Natural killer cell (primary cell): ENCODE results near the gene PHACTR1. TPM values are rescaled to one million over a fixed set of nuclear protein-coding genes. Genes with fewer than 3 reads are reported as not detected.

ENCODE experiments used
- ATAC-seq, 3 donors: fragments of 150-1000 bp in 2 of 3; fragments of 200-7000 bp in 1 of 3; cut with Tn5 transposase; 1 replicate in 1 of 3; 2 replicates in 2 of 3; pipeline ENCODE4 v1.10.0; 2021; ENCODE audit warnings: mild to moderate bottlenecking in 2 of 3, moderate library complexity in 2 of 3
- DNase-seq, 2 donors: peaks; one replicate each; pipeline versions ENCODE4 v3.0.0 to v3.0.0-alpha.2; 2013 to 2021; ENCODE audit warnings: mixed read lengths in 1 of 2
- H3K27ac ChIP-seq: one replicate; pipeline ENCODE4 v1.5.1; 2013; ENCODE audit warnings: mild to moderate bottlenecking, low read length
- H3K27me3 ChIP-seq: one replicate; pipeline ENCODE4 v1.6.1; 2013; ENCODE audit warnings: low read length; ENCODE audit not compliant: control insufficient read depth, insufficient read depth
- H3K36me3 ChIP-seq: one replicate; pipeline ENCODE4 v1.6.1; 2013; ENCODE audit warnings: low read length; ENCODE audit not compliant: control insufficient read depth, insufficient read depth
- H3K4me1 ChIP-seq: one replicate; pipeline ENCODE4 v1.6.1; 2013; ENCODE audit warnings: low read length; ENCODE audit not compliant: control insufficient read depth, insufficient read depth
- H3K4me3 ChIP-seq: one replicate; pipeline ENCODE4 v1.5.1; 2013; ENCODE audit warnings: low read length
- H3K9me3 ChIP-seq: one replicate; pipeline ENCODE4 v1.6.1; 2013; ENCODE audit warnings: low read length; ENCODE audit not compliant: control insufficient read depth, insufficient read depth
- H3K27ac Mint-ChIP-seq, 2 donors: one replicate each; pipeline ENCODE4 v1.8.0; 2022; ENCODE audit warnings: mild to moderate bottlenecking in 2 of 2, mixed read lengths in 2 of 2, moderate library complexity in 1 of 2
- H3K27me3 Mint-ChIP-seq, 2 donors: one replicate each; pipeline ENCODE4 v1.8.0; 2022; ENCODE audit warnings: low read depth in 2 of 2, mixed read lengths in 2 of 2
- H3K36me3 Mint-ChIP-seq: one replicate; pipeline ENCODE4 v1.8.0; 2022; ENCODE audit warnings: mixed read lengths
- H3K4me1 Mint-ChIP-seq, 2 donors: one replicate each; pipeline ENCODE4 v1.8.0; 2022; ENCODE audit warnings: mixed read lengths in 2 of 2
- H3K4me3 Mint-ChIP-seq: one replicate; pipeline ENCODE4 v1.8.0; 2022; ENCODE audit warnings: mild to moderate bottlenecking, moderate library complexity, mixed read lengths
- H3K9me3 Mint-ChIP-seq, 2 donors: one replicate each; pipeline ENCODE4 v1.8.0; 2022; ENCODE audit warnings: mixed read lengths in 2 of 2
- CTCF ChIP-seq: fragments of 200-600 bp; IDR thresholded peaks from one replicate; pipeline ENCODE4 v1.8.0; 2022; ENCODE audit warnings: antibody characterized with exemption
- WGBS: methylation state at CpG from one replicate; pipeline ENCODE4 v1.1.7; 2013; ENCODE audit warnings: missing lambda C conversion rate; ENCODE audit not compliant: insufficient coverage; 5-methylcytosine and 5-hydroxymethylcytosine counted together
- intact Hi-C: fragments of 100-400 bp; cut with micrococcal nuclease; formaldehyde crosslinking; loops from one replicate; pipeline ENCODE4 v1.14.2; 2022
- total RNA-seq, 4 donors: library from RNA; stranded (reverse); fragments of 120-200 nt in 1 of 4; gene quantifications; one replicate each; pipeline versions ENCODE4 v1.2.3 to v1.2.4, GENCODE V29; 2013 to 2022

PHACTR1 gene
- total RNA-seq, 3 donors from 2014 or later (not counting 1 experiment from before 2014, with no cell fraction given), result 5.2 to 19.0 (median 5.4) TPM

- peaks cover 11 to 12% of the 10 kb centered on the region in 2 donors for H3K27me3 Mint-ChIP-seq
- no peaks in the 10 kb centered on the region for H3K4me1 Mint-ChIP-seq
- no peak for TF ChIP-seq CTCF
- no peaks in the 10 kb centered on the region for H3K4me1 ChIP-seq
- H3K9me3 ChIP-seq, result no peaks in the 10 kb centered on the region
- no peaks in the 10 kb centered on the region for H3K36me3 ChIP-seq
- WGBS, result 78% methylated on average over 1 of the region's 1 CpG
- H3K9me3 Mint-ChIP-seq, result no peaks in the 10 kb centered on the region
- H3K27me3 ChIP-seq, result no peaks in the 10 kb centered on the region
- H3K36me3 Mint-ChIP-seq, result no peaks in the 10 kb centered on the region
- H3K27ac ChIP-seq, result no peak overlapping the region
- H3K4me3 ChIP-seq, result no peak overlapping the region
- no peak for DNase-seq
- no peak overlapping the region for H3K4me3 Mint-ChIP-seq
- no peak overlapping the region for H3K27ac Mint-ChIP-seq
- ATAC-seq, result no peak
- intact Hi-C loops, result no loop called here
These were observed 208.3 kb downstream of the PHACTR1 start for GRCh38 chr6:12924911-12925310.

GRCh38 chr6:12927746-12928145, 211.2 kb downstream of the PHACTR1 start:
- no peak overlapping the region for H3K27ac ChIP-seq
- intact Hi-C loops, result no loop called here
- H3K36me3 ChIP-seq, result no peaks in the 10 kb centered on the region
- Mint-ChIP-seq H3K27ac (no peak overlapping the region), H3K27me3 (peaks cover 11 to 19% of the 10 kb centered on the region in 2 donors), H3K36me3 (no peaks in the 10 kb centered on the region), H3K9me3 (no peaks in the 10 kb centered on the region), H3K4me3 (no peak overlapping the region), H3K4me1 (no peaks in the 10 kb centered on the region)
- no peak for DNase-seq
- H3K4me3 ChIP-seq, result no peak overlapping the region
- no peaks in the 10 kb centered on the region for H3K9me3 ChIP-seq
- H3K27me3 ChIP-seq, result no peaks in the 10 kb centered on the region
- TF ChIP-seq CTCF, result no peak
- no peak for ATAC-seq
- WGBS, result 90% methylated on average over 5 of the region's 5 CpGs
- no peaks in the 10 kb centered on the region for H3K4me1 ChIP-seq

- Histone ChIP-seq H3K4me1 (no peaks in the 10 kb centered on the region), H3K4me3 (no peak overlapping the region), H3K9me3 (no peaks in the 10 kb centered on the region), H3K36me3 (no peaks in the 10 kb centered on the region), H3K27me3 (no peaks in the 10 kb centered on the region), H3K27ac (no peak overlapping the region)
- 78% methylated on average over 2 of the region's 2 CpGs for WGBS
- no peaks in the 10 kb centered on the region for H3K36me3 Mint-ChIP-seq
- H3K9me3 Mint-ChIP-seq, result no peaks in the 10 kb centered on the region
- ATAC-seq (no peak), DNase-seq (no peak)
- H3K27ac Mint-ChIP-seq, result no peak overlapping the region
- H3K4me1 Mint-ChIP-seq, result no peaks in the 10 kb centered on the region
- intact Hi-C loops, result no loop called here
- H3K27me3 Mint-ChIP-seq, result peaks cover 11 to 26% of the 10 kb centered on the region in 2 donors
- H3K4me3 Mint-ChIP-seq, result no peak overlapping the region
- TF ChIP-seq CTCF, result no peak
These were observed 213.1 kb downstream of the PHACTR1 start for GRCh38 chr6:12929678-12930077.

GRCh38 chr6:12931639-12932038, 215.1 kb downstream of the PHACTR1 start:
- Mint-ChIP-seq H3K9me3 (no peaks in the 10 kb centered on the region), H3K27ac (no peak overlapping the region), H3K4me3 (no peak overlapping the region), H3K36me3 (no peaks in the 10 kb centered on the region), H3K27me3 (peaks cover 2 to 17% of the 10 kb centered on the region in 2 donors), H3K4me1 (no peaks in the 10 kb centered on the region)
- Histone ChIP-seq H3K27me3 (no peaks in the 10 kb centered on the region), H3K36me3 (no peaks in the 10 kb centered on the region), H3K9me3 (no peaks in the 10 kb centered on the region), H3K4me3 (no peak overlapping the region), H3K4me1 (no peaks in the 10 kb centered on the region), H3K27ac (no peak overlapping the region)
- DNase-seq (no peak), ATAC-seq (no peak)
- intact Hi-C loops, result no loop called here
- WGBS, result 89% methylated on average over 2 of the region's 4 CpGs
- TF ChIP-seq CTCF, result no peak
